HG03139 (cell line): ENCODE measurements around the gene TNFRSF25.
"Not testable (repeated sequence)": the region's sequence is repeated elsewhere in the genome, so short reads cannot be mapped to it uniquely, and the experiment has no call there.

Source experiments
- ATAC-seq: cut with Tn5 transposase; IDR thresholded peaks from one replicate; pipeline ENCODE4 v1.9.1; 2021; ENCODE audit not compliant: unreplicated experiment

TNFRSF25 gene

DNA sequence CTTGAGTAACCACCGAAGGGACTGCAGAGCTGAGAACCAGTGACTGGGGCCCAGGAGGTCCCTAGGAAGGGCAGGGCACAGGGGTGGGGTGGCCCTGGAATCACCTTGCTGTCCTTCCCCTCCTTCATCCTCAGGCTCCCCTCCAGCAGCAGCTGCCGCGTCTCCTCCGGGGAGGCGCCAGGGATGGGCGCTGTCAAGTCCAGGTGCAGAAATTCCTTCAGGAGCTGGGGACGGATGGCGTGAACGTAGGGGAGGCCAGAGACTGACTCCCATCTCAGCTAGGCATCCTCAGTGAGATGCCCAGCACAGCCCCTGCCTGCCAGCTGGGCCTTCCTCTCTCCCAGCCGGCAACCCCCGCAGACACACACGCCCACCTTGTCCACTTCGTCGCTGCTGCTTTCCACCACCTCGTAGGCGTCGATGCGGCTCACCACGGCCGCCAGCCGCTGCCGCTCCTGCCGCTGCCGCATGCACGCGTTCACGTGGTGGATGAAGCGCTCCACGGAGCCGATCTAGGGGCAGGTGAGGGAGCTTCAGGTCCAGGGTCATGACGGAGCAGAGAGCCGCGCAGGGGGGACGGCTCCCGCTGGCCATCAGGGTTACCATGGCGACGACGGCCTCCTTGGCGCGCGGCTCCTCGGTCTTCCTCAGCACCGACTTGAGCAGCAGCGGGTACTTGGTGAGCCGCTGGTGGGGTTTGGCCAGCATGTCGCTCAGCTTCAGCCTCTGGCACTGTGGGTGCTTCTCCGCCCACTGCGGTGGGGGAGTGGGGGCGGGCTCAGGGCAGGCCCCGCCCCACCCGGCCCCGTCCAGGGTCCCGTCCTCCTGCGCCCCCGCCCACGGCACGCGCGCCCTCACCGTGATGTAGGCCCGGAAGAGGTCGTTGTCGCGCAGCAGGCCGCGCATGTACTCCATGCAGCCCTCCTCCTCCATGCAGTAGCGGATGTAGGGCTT is 4.4 kb upstream of the TNFRSF25 start:
- ATAC-seq: no peak

DNA sequence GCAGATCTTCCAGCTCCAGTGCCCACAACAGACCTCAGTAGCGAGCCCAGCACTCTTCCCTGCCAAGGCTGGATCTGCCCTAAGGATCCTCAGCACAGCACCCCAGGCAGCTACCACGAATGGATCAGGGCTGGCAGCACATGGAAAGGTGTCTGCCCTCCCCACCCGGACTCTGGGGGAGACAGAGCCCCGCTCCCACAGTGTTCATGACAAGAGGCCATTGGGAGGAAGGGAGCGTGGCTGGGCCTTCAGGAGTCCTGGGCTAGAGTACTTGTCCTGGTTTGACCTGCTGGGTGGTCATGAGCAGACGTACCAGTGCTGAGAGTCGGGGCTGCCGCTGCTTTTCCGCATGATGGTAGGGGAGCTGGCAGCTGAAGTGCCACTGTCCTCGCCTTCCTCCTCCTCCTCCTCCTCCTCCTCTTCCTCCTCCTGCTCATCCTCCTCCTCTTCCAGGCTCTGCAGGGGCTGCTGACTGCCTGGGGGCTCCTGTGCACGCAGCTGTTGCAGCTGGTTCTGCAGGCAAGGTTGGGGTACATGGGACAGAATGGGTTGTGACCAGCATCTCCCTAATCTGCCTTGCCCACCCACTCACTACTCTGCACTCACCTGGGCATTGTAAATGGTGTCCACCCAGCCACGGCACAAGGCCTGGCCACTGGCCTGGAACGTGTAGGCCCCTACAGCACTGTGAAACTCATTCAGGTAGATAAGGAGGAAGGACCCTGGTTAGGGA is 2.9 kb upstream of the TNFRSF25 start:
- no peak for ATAC-seq

DNA sequence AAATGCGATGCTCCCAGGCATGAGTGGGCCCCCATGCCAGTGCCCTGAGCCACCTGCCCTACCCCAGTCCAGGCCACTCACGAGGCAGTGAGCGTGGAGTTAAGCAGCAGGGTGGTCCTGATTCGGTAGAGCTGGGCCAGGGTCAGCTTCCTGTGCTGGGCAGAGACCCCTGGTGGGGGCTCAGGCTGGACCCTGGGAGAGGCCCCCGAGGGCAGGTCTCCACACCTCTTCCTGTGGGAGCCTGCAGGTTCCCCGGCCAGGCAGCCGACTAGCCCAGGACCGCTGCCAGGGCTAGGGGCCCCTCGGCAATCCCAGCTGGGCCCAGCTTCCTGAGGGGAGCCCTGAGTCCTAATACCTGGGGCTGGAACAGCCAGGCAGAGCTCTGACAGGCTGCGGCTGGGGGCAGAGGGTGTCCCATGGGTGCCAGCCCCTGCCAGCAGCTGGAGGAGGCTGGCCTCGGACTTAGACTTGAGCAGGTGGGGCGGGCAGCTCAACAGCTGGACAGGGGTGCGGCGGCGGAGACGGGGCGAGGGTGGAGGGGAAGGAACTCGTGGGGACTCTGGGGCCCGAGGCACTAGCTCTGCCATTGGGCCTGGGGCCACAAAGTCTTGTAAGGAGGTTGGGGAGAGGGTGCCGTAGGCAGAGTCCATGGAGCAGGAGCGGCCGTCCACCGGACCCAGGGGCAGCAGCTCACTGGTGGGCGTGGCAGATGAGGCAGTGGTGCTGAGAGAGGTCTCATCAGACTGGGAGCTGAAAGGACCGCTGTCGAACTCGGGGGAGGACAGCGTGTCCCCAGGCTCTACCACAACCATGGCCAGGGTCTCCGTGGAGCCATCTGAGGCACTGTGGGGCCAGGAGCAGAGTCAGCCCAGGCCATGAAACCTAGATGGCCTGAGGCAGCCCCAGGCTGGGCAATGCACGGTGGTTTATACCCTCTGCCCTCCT is 2.0 kb upstream of the TNFRSF25 start:
- ATAC-seq: no peak

DNA sequence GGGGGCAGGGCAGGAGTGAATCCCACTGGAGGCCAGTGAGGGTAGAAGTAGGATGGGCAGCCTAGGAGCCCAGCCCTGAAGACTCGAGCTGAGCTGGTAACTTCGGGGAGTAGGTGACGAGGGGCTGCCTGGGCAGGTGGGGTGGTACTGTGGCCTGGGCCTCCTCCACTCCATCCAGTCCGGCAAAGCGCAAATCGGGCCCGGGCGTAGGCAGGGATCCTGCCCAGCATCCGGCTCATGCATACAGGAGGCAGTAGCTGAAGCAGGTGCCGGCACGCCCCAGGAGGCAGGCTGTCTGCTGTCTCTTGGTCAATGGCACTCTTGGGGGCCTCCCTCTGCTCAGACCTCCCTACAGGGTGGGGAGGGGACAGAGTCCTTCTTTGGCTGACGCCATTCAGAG is 1.3 kb upstream of the TNFRSF25 start:
- no peak for ATAC-seq

DNA sequence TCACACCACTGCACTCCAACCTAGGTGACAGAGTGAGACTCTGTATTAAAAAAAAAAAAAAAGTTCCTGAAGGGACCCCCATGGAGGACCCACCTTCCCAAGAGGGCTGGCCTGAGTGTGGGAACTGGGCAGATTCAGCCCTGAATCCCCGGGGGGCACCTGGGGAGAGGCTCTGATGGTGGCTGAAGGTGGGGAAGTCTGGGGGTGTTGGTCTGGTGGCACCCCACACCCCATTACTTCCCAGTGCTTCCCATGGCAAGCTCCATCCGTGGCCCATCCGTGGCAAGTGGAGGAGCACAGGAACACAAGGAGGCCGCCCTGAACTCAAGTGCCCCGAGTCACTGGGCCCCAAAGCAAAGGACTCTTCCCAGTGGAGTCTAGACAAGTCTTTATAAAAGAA is 778 bp upstream of the TNFRSF25 start:
- ATAC-seq: no peak

DNA sequence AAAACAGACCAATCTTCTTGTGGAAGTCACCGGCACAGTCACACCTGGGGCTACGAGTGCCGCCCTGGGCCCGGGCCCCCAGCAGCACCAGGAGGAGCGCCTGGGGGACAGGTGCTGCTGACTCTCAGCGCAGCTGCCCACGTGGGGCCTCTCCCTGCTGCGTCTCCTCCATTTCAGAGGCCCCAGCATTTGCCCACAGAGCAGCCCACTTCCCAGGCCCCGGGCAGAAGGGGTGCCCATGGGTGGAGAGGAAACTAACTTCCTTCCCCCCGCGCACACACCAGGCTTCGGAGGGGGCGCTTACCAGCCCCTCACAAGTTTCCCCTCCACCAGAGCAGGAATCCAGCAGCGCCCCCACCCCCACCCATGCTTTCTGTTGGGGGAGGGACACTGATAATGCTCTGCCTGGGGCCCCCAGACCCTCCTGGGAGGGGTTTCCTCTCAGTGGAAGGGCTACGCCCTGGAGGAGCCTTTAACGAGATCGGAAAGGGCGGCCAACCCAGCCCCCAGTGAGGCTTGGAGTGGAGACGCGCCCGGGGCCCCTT is 440 bp downstream of the TNFRSF25 start:
- ATAC-seq: no peak

DNA sequence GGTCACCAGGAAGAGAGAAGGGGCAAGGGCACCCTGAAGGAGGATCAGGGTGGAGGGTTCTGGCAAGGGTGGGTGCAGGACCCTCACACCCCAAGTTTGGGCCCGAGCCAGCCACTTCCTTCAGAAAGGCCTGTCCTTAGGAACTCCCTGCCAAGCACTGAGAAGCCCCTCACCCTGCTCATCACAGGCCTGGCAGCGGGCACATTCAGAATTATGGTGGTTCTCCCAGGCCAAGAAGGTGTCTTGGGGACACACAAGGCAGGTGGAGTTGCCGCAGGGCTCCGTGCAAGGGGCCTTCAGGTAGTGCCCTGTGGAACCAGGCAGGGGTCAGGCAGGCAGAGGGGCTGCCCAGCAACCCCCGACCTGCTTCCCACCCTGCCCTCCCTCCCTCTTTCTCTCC is 1.1 kb downstream of the TNFRSF25 start:
- no peak for ATAC-seq

DNA sequence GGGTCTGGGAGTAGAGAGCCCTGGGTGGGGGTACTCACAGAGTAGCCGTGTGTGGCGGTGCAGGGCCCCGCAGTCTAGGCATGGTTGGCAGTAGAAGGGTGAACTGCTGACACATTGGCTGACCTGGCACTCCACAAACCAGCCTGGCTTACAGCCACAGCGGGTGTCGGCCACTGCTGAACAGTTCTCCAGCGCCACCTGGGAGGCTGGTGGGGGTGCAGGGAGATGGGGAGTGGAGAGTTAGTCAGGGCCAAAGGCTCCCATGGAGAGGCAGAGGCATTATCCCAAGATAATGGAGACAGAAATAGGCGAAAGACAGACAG is 1.5 kb downstream of the TNFRSF25 start:
- ATAC-seq: no peak

DNA sequence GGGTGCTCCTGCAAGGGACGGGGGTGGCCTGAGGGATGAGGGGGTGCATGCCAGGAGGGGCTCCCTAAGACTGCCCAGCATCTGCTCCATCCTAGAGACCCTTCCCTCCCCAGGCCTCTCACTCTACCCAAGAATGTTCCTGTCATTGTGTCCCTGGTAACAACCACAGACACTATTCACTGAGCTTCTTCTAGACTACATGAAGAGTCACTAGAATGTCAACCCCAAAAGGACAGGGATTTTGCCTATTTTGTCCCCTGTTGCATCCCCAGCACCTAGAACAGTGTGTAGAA is 2.9 kb downstream of the TNFRSF25 start:
- ATAC-seq: no peak

DNA sequence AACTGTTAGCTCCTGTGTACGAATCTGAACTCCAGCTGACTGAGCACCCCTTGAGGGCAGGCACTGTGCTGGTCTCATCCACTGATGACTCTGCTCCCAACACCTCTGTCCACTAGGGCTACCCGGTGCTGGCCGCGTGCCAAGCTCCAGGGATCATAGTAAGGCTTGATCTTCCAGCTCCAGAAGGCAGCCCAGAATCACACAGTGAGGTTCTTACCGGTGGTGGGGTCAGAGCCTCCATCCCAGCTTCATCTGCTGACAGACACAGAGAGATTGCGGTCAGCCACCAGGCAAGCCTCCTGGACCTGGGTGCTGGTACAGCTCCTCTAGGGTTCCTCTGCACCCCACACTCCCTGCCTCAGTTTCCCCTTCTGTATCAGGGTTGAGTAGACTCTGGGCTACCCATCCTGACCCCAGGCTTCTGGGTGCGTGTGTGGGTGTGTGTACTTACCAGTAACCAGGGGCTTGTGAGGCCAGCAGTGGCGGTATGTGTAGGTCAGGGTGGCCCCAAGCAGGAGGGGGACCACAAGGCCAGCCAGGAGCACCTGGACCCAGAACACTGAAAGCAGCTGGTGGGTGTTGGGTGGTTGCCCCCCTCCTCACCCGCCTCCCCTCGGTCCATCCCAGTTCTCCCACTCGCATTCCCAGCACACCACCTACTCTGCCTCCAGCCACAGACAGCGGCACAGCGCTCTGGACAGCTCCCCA is 3.4 kb downstream of the TNFRSF25 start:
- no peak for ATAC-seq

DNA sequence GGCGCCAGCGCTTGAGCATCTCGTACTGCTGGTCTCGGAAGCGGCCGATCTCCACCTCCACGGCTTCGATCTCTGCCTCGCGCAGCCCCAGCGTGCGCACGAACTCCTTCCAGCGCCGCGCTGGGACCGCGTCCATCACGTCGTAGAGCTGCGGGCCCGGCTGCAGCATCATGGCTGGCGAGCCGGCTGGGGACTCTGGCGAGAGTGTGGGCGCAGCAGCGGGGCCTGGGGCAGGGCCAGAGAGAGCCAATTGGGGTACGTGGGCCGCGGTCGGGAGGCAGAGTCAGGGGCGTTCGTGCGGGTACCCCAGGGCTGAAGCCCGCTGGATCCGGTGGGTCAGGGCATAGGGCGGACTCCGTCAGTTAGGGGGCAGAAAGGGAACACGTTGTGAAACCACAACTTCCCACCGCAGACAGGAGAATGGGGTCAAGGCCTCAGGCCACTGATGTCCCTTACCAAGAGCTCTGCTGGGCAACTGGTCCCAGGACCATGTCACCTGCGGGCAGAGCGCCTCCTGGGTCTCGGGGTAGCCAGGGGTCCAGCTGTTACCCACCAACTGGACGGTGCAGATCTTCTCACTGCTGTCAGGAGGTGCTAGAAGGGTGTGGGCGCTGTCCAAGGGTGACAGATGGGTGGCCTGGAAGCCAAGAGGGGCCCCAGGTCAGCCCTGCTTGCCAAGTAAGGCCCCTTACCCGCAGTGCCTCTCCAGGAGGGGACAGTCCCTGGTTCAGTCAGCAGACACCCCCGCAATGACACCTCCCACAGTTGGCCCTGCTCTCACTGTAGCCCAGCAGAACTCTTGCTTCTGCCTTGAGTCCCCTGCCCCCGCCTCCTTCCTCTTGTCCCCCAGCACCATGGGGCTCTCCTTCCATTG is 4.2 kb downstream of the TNFRSF25 start:
- no peak for ATAC-seq

DNA sequence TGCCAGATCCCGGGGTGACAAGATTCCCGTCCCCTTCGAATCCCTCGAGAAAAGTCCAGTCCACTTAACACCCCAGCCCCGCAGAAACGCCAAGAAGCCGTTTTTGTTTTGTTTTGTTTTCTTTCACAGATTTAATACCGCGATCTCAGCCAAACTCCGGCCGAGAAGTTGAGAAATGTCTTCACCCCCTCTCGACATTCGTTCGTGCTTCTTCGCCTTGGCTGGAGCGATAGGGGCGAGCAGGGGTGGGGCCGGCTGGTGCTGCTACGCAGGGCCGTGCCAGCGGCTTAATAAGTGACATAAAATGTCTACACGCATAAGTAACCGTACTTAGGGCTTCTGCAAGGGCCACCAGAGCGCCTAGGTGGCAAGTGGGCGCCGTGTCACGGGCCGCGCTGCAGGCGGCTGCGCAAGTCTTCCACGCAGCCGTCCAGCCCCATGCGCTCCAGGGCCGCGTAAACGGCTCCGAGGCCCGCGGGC is 4.9 kb downstream of the TNFRSF25 start:
- ATAC-seq: no peak

DNA sequence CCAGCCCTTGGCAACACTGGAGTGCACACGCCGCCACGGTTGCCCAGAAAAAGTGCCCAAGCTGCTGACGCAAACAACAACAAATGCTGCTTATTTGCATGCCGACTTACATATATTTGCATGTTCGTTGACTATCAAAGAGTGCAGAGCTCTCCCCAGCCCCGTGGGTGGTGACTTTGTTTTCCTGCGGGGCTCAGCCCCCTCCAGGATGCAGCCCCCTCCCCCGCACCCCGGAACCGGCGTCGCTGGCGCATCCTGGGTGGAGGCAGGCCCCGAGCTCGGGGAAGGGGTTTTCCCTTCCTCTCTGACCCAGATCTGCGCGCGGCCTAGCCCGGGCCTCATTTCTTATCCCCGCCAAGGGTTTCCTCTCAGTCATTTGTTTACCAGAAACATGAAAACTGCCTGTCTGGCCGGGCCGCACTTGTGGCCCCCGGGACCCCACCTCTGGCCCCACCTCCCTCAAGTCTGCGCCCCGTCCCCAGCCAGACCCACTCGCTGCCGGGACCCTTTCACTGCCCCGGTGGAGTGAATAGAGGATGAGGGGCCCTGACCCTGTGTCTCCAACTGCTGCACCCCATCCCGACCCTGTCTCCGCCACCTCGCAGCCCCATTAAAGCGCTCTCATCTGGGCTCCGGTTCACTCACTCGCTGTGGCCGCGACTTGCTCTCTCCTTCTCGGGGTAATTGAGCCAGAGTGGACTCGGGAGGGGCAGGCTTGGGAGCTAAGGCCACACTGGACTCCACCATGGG is 5.5 kb downstream of the TNFRSF25 start:
- no peak for ATAC-seq

DNA sequence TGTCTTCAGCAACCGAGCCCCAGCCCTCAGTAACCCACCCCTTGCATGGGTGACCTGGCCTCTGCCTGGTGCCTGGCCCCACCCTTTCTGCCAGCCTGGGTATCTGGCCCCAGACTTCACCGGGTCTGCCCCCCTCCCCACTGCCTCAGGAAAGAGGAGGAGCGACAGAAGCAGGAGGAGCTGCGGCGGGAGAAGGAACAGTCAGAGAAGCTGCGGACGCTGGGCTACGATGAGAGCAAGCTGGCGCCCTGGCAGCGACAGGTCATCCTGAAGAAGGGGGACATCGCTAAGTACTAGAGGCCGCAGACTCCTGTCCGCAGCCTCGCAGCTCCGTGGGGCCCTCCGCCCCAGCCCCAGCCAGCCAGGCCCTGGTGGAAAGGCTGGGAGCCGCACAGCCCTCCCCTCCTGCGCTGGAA is 6.1 kb downstream of the TNFRSF25 start:
- no peak for ATAC-seq

DNA sequence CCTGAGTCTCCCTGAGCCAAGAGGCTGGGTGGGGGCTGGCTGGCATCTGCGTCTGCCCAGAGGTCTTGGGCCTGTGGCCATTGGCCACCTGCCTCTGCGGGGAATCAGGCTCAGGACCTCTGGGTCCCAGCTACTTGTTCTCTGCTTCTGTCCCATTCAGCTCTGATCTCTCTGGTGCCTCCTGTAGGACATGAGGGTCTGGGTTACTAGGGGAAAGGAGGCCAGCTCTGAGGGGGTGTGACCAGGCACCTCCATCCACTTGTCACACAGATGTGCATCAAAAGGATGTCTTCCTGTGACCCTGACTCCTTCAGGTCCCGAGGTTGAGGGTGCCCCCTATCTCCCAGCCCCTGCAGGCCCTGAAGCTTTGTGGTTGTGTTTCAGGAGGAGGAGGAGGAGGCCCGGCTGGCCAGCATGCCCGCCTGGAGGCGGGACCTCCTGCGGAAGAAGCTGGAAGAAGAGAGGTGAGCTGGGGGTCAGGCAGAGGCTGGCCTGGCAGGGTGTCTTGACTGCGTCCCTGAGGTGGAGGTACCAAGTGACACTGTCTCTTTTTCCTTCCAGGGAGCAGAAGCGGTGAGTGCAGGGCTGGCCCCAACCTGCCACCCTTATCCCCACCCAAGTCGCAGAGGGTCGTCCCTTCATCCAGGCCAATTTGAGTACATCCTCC is 9.0 kb downstream of the TNFRSF25 start:
- no peak for ATAC-seq

DNA sequence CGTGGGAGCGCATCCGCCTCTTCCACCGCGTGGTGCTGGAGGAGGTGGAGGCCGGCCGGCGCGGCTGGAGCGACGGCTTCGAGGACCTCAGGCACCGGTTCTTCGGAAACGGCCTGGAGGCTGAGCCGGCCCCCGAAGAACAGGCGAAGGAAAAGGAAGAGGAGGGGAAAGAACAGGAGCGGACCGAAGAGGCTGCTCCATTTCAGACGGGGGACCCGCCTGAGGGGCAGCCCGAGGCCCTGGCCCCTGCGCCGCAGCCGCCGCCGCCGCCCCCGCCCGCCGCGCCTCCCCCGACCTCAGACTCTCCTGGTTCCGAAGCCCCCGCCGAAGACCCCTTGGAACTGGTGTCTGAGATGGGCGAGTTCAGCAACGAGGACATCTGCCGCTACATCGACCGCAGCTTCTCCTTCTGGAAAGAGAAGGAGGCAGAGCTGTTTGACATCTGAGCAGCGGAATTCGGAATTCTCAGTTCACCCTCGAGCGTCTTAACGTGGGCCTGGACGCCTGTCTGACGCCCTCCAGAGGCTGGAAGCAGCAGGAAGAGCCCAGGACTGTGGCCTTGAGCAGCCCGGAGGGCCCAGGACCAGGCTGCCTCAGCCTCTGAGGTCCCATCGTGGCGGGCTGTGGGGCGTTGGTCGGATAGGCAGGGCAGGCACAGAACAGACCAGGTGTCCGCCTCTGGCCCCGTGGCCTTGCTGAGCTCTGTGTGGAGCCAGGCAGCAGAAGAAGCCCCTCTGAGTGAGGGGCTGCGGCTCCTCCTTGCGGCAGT is 10.0 kb downstream of the TNFRSF25 start:
- ATAC-seq: not testable (repeated sequence)
